Measurements from ENCODE around the gene NUDT16. TPM values are rescaled to one million over a fixed set of nuclear protein-coding genes. Genes with fewer than 3 reads are reported as not detected.

Gene NUDT16
- total RNA-seq, 2 donors from 2014 or later: 21.7 to 41.2 TPM

GRCh38 chr3:131394400-131394799 lies 12.8 kb downstream of the NUDT16 start:
- Histone ChIP-seq H3K27ac (no peak overlapping the region), H3K9me3 (no peaks in the 10 kb centered on the region), H3K36me3 (no peaks in the 10 kb centered on the region), H3K4me1 (ENCODE audit: control insufficient read depth in 1 of 2, low read depth in 2 of 2) (no peaks in the 10 kb centered on the region), H3K4me3 (no peak overlapping the region), H3K27me3 (replicated peaks; ENCODE audit: insufficient read depth) (no peaks in the 10 kb centered on the region)
- TF ChIP-seq CTCF (IDR thresholded peaks at IDR 0.05): no peak
- ATAC-seq (ENCODE audit: insufficient number of reproducible peaks, low FRiP score, low read depth) (no peak), DNase-seq (ENCODE audit: low spot score) (no peak)

- no peak overlapping the region for H3K27ac ChIP-seq
- no peaks in the 10 kb centered on the region for H3K4me1 ChIP-seq (ENCODE audit: control insufficient read depth in 1 of 2, low read depth in 2 of 2)
- TF ChIP-seq CTCF (IDR thresholded peaks at IDR 0.05): no peak
- no peak overlapping the region for H3K4me3 ChIP-seq
- DNase-seq (ENCODE audit: low spot score): no peak
- no peak for ATAC-seq (ENCODE audit: insufficient number of reproducible peaks, low FRiP score, low read depth)
- no peaks in the 10 kb centered on the region for H3K36me3 ChIP-seq
- H3K27me3 ChIP-seq (replicated peaks; ENCODE audit: insufficient read depth): no peaks in the 10 kb centered on the region
- H3K9me3 ChIP-seq: no peaks in the 10 kb centered on the region
These were observed 14.6 kb downstream of the NUDT16 start for GRCh38 chr3:131396170-131396569.

- peaks cover 7 to 15% of the 10 kb centered on the region in 2 donors for H3K4me1 ChIP-seq (ENCODE audit: control insufficient read depth in 1 of 2, low read depth in 2 of 2)
- no peaks in the 10 kb centered on the region for H3K9me3 ChIP-seq
- no peak for TF ChIP-seq CTCF (IDR thresholded peaks at IDR 0.05)
- no peaks in the 10 kb centered on the region for H3K27me3 ChIP-seq (replicated peaks; ENCODE audit: insufficient read depth)
- DNase-seq (ENCODE audit: low spot score): no peak
- no peak overlapping the region for H3K27ac ChIP-seq
- ATAC-seq (ENCODE audit: insufficient number of reproducible peaks, low FRiP score, low read depth): no peak
- H3K4me3 ChIP-seq: no peak overlapping the region
- H3K36me3 ChIP-seq: no peaks in the 10 kb centered on the region
These were observed 16.3 kb downstream of the NUDT16 start for GRCh38 chr3:131397889-131398288.

GRCh38 chr3:131401978-131402377 lies 20.4 kb downstream of the NUDT16 start:
- Histone ChIP-seq H3K27me3 (replicated peaks; ENCODE audit: insufficient read depth) (no peaks in the 10 kb centered on the region), H3K9me3 (no peaks in the 10 kb centered on the region), H3K36me3 (no peaks in the 10 kb centered on the region), H3K27ac (peak overlapping the region; percentile 72 to 74), H3K4me3 (no peak overlapping the region), H3K4me1 (ENCODE audit: control insufficient read depth in 1 of 2, low read depth in 2 of 2) (peaks cover 11 to 22% of the 10 kb centered on the region in 2 donors)
- no peak for ATAC-seq (ENCODE audit: insufficient number of reproducible peaks, low FRiP score, low read depth)
- DNase-seq (ENCODE audit: low spot score): no peak
- TF ChIP-seq CTCF (IDR thresholded peaks at IDR 0.05): no peak

- peak; percentile 42 for ATAC-seq (ENCODE audit: insufficient number of reproducible peaks, low FRiP score, low read depth)
These were observed 20.9 kb downstream of the NUDT16 start for GRCh38 chr3:131402391-131403039.

More at GRCh38 chr3:131402391-131403039, 20.9 kb downstream of the NUDT16 start:
- H3K27me3 ChIP-seq (replicated peaks; ENCODE audit: insufficient read depth): no peaks in the 10 kb centered on the region
- peak overlapping the region; percentile 72 to 74 for H3K27ac ChIP-seq
- H3K4me1 ChIP-seq (ENCODE audit: control insufficient read depth in 1 of 2, low read depth in 2 of 2): peaks cover 11 to 22% of the 10 kb centered on the region in 2 donors
- H3K4me3 ChIP-seq: peak overlapping the region; percentile 12
- H3K9me3 ChIP-seq: no peaks in the 10 kb centered on the region
- H3K36me3 ChIP-seq: no peaks in the 10 kb centered on the region
- TF ChIP-seq CTCF (IDR thresholded peaks at IDR 0.05): no peak
- DNase-seq (ENCODE audit: low spot score): no peak
